Lower leg skin (tissue), 4 donors: ENCODE results near the gene TMSB10. TPM values are rescaled to one million over a fixed set of nuclear protein-coding genes. Genes with fewer than 3 reads are reported as not detected.

ENCODE experiments used
- DNase-seq, 2 donors: peaks; one replicate each; pipeline ENCODE4 v3.0.0-alpha.2; 2019; ENCODE audit warnings: low spot score in 2 of 2
- H3K4me3 ChIP-seq: fragments of 200-600 bp; sonication (generic); 2 replicates; pipeline ENCODE4 v1.5.1; 2017; ENCODE audit warnings: mild to moderate bottlenecking, low read depth; ENCODE audit not compliant: poor library complexity, severe bottlenecking
- CTCF ChIP-seq, 3 donors: fragments of 450-650 bp; IDR thresholded peaks; one replicate each; pipeline ENCODE4 v1.5.1; 2016; ENCODE audit warnings: antibody characterized with exemption in 3 of 3, mild to moderate bottlenecking in 3 of 3, moderate library complexity in 2 of 3
- POLR2A ChIP-seq, 2 donors: fragments of 450-650 bp; IDR thresholded peaks; one replicate each; pipeline ENCODE4 v1.6.1; 2016 to 2017; ENCODE audit warnings: antibody characterized with exemption in 2 of 2, mild to moderate bottlenecking in 1 of 2, moderate library complexity in 1 of 2
- WGBS, 2 donors: methylation state at CpG; one replicate each; pipeline ENCODE4 v1.1.5; 2018; 5-methylcytosine and 5-hydroxymethylcytosine counted together
- intact Hi-C: fragments of 100-400 bp; cut with DNase I; formaldehyde crosslinking; loops from one replicate; pipeline ENCODE4 v1.15.0; 2023; ENCODE audit warnings: low total_unique reads
- total RNA-seq, 4 donors: library from RNA; depleted of rRNA; stranded (reverse); fragments of >200 nt; gene quantifications; one replicate each; pipeline ENCODE4 v1.1.0, GENCODE V29; 2016

The TMSB10 gene
- total RNA-seq, 4 donors from 2014 or later = 774 to 1,415 (median 1,103) TPM

GRCh38 chr2:84901593-84902120 is 3.8 kb upstream of the TMSB10 start:
- no peak for TF ChIP-seq CTCF (IDR thresholded peaks at IDR 0.05)
- TF ChIP-seq POLR2A (IDR thresholded peaks at IDR 0.05) = no peak
- no peak overlapping the region for H3K4me3 ChIP-seq
- intact Hi-C loops = no loop called here
- 63 to 75% methylated on average over 2 of the region's 2 CpGs for WGBS, 2 donors
- DNase-seq = no peak

GRCh38 chr2:84902526-84902925 is 2.9 kb upstream of the TMSB10 start:
- TF ChIP-seq POLR2A (IDR thresholded peaks at IDR 0.05) = no peak
- TF ChIP-seq CTCF (IDR thresholded peaks at IDR 0.05) = no peak
- no peak overlapping the region for H3K4me3 ChIP-seq
- whole genome bisulfite sequencing, 2 donors = 96 to 97% methylated on average over 4 of the region's 4 CpGs
- DNase-seq = no peak
- intact Hi-C loops = no loop called here

GRCh38 chr2:84904151-84904550 is 1.3 kb upstream of the TMSB10 start:
- no peak for DNase-seq
- intact Hi-C loops = no loop called here
- no peak for TF ChIP-seq POLR2A (IDR thresholded peaks at IDR 0.05)
- TF ChIP-seq CTCF (IDR thresholded peaks at IDR 0.05) = no peak
- WGBS, 2 donors = 67 to 77% methylated on average over 9 of the region's 9 CpGs
- no peak overlapping the region for H3K4me3 ChIP-seq

GRCh38 chr2:84904717-84905174 is 710 bp upstream of the TMSB10 start:
- WGBS, 2 donors = 0% methylated on average over 19 to 21 of the region's 21 CpGs
- TF ChIP-seq POLR2A (IDR thresholded peaks at IDR 0.05) (no peak), CTCF (IDR thresholded peaks at IDR 0.05) (no peak)
- peak overlapping the region; percentile 68 for H3K4me3 ChIP-seq
- intact Hi-C loops = no loop called here
- peak; percentile 88 to 98 for DNase-seq

GRCh38 chr2:84906108-84906899 is 848 bp downstream of the TMSB10 start:
- intact Hi-C loops = no loop called here
- peak in 1 of 2 donors; percentile 91 for DNase-seq
- peak overlapping the region; percentile 68 for H3K4me3 ChIP-seq
- no peak for TF ChIP-seq CTCF (IDR thresholded peaks at IDR 0.05)
- 0 to 1% methylated on average over 35 to 38 of the region's 38 CpGs for WGBS, 2 donors
